Heart left ventricle (tissue), 16 donors: ENCODE results near the gene DHRS12. TPM values are rescaled to one million over a fixed set of nuclear protein-coding genes. Genes with fewer than 3 reads are reported as not detected.

Source experiments
- ATAC-seq, 4 donors: fragments of 200-7000 bp; cut with Tn5 transposase; one replicate each; pipeline ENCODE4 v1.9.1; 2020 to 2022; ENCODE audit warnings: moderate library complexity in 4 of 4, mild to moderate bottlenecking in 3 of 4, moderate number of reproducible peaks in 1 of 4
- DNase-seq, 5 donors: peaks; one replicate each; pipeline ENCODE4 v3.0.0-alpha.2; 2020
- H3K27ac ChIP-seq, 12 donors: fragments of 200-600 bp; sonication (generic) in 4 of 12; one replicate each; pipeline versions ENCODE4 v1.5.0 to v1.8.0; 2016 to 2022; ENCODE audit warnings: mild to moderate bottlenecking in 2 of 12
- H3K27me3 ChIP-seq, 9 donors: fragments of 200-600 bp; sonication (generic) in 2 of 9; one replicate each; pipeline versions ENCODE4 v1.5.1 to v1.8.0; 2016 to 2022; ENCODE audit warnings: mild to moderate bottlenecking in 3 of 9
- H3K36me3 ChIP-seq, 9 donors: fragments of 200-600 bp; sonication (generic) in 2 of 9; one replicate each; pipeline versions ENCODE4 v1.5.0 to v1.8.0; 2018 to 2022; ENCODE audit warnings: mild to moderate bottlenecking in 2 of 9
- H3K4me1 ChIP-seq, 12 donors: fragments of 200-600 bp; sonication (generic) in 4 of 12; one replicate each; pipeline versions ENCODE4 v1.5.0 to v1.8.0; 2016 to 2022; ENCODE audit warnings: mild to moderate bottlenecking in 3 of 12
- H3K4me3 ChIP-seq, 12 donors: fragments of 200-600 bp; sonication (generic) in 4 of 12; one replicate each; pipeline versions ENCODE4 v1.5.0 to v1.8.0; 2017 to 2022; ENCODE audit warnings: mild to moderate bottlenecking in 9 of 12, moderate library complexity in 4 of 12
- H3K9me3 ChIP-seq, 12 donors: fragments of 200-600 bp; sonication (generic) in 4 of 12; one replicate each; pipeline versions ENCODE4 v1.5.0 to v1.8.0; 2016 to 2022; ENCODE audit warnings: mild to moderate bottlenecking in 1 of 12
- POLR2A ChIP-seq, 2 donors: fragments of 450-650 bp; IDR thresholded peaks; one replicate each; pipeline ENCODE4 v1.6.1; 2017; ENCODE audit warnings: antibody characterized with exemption in 2 of 2, mild to moderate bottlenecking in 2 of 2, moderate library complexity in 2 of 2
- WGBS, 4 donors: extraction: QIAGEN DNeasy Blood & Tissue Kit in 2 of 4; methylation state at CpG; one replicate each; pipeline versions ENCODE4 v1.1.5 to v1.1.7; 2013 to 2018; 5-methylcytosine and 5-hydroxymethylcytosine counted together
- intact Hi-C, 10 donors: fragments of 100-400 bp; cut with DNase I; formaldehyde crosslinking; loops; one replicate each; pipeline versions ENCODE4 v1.11.1 to v1.14.2; 2022
- polyA plus RNA-seq, 2 donors: library from polyadenylated mRNA; stranded (reverse); fragments of 200-250 nt; gene quantifications; one replicate each; pipeline ENCODE4 v1.2.3, GENCODE V29; 2013
- total RNA-seq, 9 donors: library from RNA; depleted of rRNA in 2 of 9; stranded (reverse); fragments of >200 nt in 2 of 9; fragmentation: NEBNext Ultra II Directional in 3 of 9; extraction: Animal tissue kit (Norgen Biotek cat#: 25700) in 3 of 9; gene quantifications; one replicate each; pipeline versions ENCODE4 v1.1.0 to v1.2.4, GENCODE V29; 2016 to 2023
- TF ChIP-seq, protein P1 (sequence below), 12 donors: fragments of 200-600 bp; sonication (generic) in 4 of 12; IDR thresholded peaks; one replicate each; pipeline versions ENCODE4 v1.5.0 to v1.8.0; 2018 to 2022; ENCODE audit warnings: antibody characterized with exemption in 12 of 12, mild to moderate bottlenecking in 5 of 12
- donor health status: ischemic (EF 13 %, LVEDD 7.1; RV severe dilation, severe dysfunction).
- donor health status: healthy with polysubstance abuse.
- donor health status: DM: no; HTN: yes; CAD: no.
- donor health status: DM: no; HTN: no; CAD: no.
- donor health status: ischemic (EF 25% LVEDD 6.9; RV normal size, moderate dysfunction).
- donor health status: ischemic (EF 25% LVEDD 5.7; RV mildly dilated, moderate dysfunction).
- donor health status: healthy.
- donor health status: DM: yes; HTN: yes; CAD: no.
- donor health status: ischemic (EF 35%, LVEDD 5.7; RV mildly dilated, moderate dysfunction).
- donor health status: nonischemic (EF 11% LVEDD 7.7; RV severe dilation, severe dysfunction).
- donor health status: DM: yes; HTN: yes; CAD: no.
- donor health status: PGD.
- donor health status: ischemic (EF 29% LVEDD 5.4; RV normal size, mild dysfunction).
- donor health status: nonischemic (EF 23%, LVEDD 6.1; RV moderate dilation, normal function).

Gene DHRS12
- total and polyA plus RNA-seq, 11 donors, result 3.9 to 13.9 (median 12.1) TPM

DNA sequence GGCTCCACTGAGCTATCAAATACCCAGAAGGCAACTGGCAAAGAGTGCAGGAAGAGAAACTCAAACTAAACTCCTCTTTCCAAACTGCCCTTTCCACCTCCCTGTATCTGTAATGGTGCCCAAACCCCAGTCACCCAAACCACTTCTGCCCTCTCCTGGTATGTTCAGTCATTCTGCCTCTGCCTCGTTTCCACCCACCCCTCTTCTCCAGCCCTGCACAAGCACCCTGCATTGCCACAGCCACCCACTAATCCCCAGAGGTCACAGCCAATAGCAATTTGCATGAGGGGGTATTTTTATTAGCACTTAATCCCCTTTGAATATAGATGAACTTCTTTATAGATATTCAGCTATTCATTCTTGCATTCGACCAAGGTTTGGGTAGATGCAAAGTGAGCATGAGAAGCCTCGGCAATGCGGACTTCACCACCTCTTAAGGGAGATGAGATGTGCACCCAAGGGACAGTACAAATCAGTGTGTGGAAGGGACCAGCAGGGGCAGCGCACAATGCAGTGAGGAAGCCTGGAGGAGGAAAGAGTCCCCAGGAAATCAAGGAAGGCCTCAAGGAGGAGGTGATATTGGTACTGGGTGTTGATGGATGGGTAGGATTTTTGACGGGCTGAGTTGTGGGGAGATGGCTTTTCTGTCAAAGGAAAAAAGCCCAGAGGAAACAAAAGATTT lies 28.6 kb upstream of the DHRS12 start:
- Histone ChIP-seq H3K4me3 (no peak overlapping the region), H3K9me3 (no peaks in the 10 kb centered on the region), H3K36me3 (no peaks in the 10 kb centered on the region), H3K27me3 (no peaks in the 10 kb centered on the region), H3K27ac (no peak overlapping the region), H3K4me1 (peaks cover 0 to 14% (median 3%) of the 10 kb centered on the region in 12 donors)
- WGBS, 4 donors, result 71 to 74% (median 73%) methylated on average over 6 of the region's 6 CpGs
- ATAC-seq (peak; percentile 87 to 93 (median 90)), DNase-seq (peak in 4 of 5 donors; percentile 47 to 54 (median 51))
- intact Hi-C loops, result loop anchor here in 2 of 10 donors (1.0 to 2.0 kb wide), 2 partner anchors 17 to 18 kb away; no protein-coding TSS in a partner anchor
- TF ChIP-seq, protein P1, sequence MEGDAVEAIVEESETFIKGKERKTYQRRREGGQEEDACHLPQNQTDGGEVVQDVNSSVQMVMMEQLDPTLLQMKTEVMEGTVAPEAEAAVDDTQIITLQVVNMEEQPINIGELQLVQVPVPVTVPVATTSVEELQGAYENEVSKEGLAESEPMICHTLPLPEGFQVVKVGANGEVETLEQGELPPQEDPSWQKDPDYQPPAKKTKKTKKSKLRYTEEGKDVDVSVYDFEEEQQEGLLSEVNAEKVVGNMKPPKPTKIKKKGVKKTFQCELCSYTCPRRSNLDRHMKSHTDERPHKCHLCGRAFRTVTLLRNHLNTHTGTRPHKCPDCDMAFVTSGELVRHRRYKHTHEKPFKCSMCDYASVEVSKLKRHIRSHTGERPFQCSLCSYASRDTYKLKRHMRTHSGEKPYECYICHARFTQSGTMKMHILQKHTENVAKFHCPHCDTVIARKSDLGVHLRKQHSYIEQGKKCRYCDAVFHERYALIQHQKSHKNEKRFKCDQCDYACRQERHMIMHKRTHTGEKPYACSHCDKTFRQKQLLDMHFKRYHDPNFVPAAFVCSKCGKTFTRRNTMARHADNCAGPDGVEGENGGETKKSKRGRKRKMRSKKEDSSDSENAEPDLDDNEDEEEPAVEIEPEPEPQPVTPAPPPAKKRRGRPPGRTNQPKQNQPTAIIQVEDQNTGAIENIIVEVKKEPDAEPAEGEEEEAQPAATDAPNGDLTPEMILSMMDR (IDR thresholded peaks at IDR 0.05), result peak; percentile 24 to 63 (median 50)
- TF ChIP-seq POLR2A (IDR thresholded peaks at IDR 0.05), result no peak

DNA sequence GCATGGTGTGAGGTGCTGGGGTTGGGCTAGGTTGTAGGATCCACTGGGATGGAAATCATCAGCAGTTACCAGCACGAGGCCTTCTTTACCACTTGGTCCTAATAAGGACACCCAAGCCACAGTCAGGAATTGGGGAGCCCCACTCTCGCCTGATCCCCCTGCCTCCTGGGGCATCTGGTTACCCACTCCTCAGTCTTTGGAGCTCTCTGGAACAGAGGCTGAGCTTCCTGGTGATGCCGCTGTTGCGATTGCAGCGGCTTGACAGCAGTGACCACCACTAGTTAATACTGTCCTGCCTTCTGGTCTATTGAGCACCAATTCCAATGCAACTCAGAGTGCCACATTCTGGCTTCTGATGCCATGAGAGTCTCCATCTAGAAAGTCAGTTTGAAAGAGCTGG lies 27.6 kb upstream of the DHRS12 start:
- DNase-seq (no peak), ATAC-seq (no peak)
- no peaks in the 10 kb centered on the region for H3K9me3 ChIP-seq
- 92 to 95% (median 94%) methylated on average over 5 of the region's 5 CpGs for WGBS, 4 donors
- no peak overlapping the region for H3K4me3 ChIP-seq
- no peaks in the 10 kb centered on the region for H3K36me3 ChIP-seq
- intact Hi-C loops, result no loop called here
- TF ChIP-seq, protein P1 (IDR thresholded peaks at IDR 0.05), result no peak
- TF ChIP-seq POLR2A (IDR thresholded peaks at IDR 0.05), result no peak
- no peak overlapping the region for H3K27ac ChIP-seq
- peaks cover 0 to 25% (median 12%) of the 10 kb centered on the region in 12 donors for H3K4me1 ChIP-seq
- no peaks in the 10 kb centered on the region for H3K27me3 ChIP-seq

DNA sequence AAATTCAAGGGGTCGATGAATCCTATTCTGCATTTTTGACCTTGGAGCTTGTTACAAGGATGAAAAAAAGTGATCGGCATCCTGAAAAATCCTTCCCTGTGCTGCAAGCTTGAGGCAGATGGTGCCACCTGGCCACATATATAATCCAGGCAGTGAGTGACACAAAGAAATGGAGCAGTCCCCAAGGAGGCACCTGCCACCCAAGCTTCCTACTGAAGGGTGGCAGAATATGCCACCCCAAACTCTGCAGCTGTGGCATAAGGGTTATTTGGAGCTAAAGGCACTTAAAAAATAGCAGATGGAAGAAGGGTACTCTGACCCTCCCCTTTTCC lies 25.6 kb upstream of the DHRS12 start:
- intact Hi-C loops, result no loop called here
- 89 to 91% (median 90%) methylated on average over 2 of the region's 2 CpGs for WGBS, 4 donors
- no peak overlapping the region for H3K27ac ChIP-seq
- ATAC-seq (no peak), DNase-seq (no peak)
- TF ChIP-seq, protein P1 (IDR thresholded peaks at IDR 0.05), result no peak
- no peak for TF ChIP-seq POLR2A (IDR thresholded peaks at IDR 0.05)
- H3K4me1 ChIP-seq, result peaks cover 3 to 44% (median 29%) of the 10 kb centered on the region in 12 donors
- no peak overlapping the region for H3K4me3 ChIP-seq
- no peaks in the 10 kb centered on the region for H3K27me3 ChIP-seq
- H3K36me3 ChIP-seq, result no peaks in the 10 kb centered on the region
- H3K9me3 ChIP-seq, result no peaks in the 10 kb centered on the region

DNA sequence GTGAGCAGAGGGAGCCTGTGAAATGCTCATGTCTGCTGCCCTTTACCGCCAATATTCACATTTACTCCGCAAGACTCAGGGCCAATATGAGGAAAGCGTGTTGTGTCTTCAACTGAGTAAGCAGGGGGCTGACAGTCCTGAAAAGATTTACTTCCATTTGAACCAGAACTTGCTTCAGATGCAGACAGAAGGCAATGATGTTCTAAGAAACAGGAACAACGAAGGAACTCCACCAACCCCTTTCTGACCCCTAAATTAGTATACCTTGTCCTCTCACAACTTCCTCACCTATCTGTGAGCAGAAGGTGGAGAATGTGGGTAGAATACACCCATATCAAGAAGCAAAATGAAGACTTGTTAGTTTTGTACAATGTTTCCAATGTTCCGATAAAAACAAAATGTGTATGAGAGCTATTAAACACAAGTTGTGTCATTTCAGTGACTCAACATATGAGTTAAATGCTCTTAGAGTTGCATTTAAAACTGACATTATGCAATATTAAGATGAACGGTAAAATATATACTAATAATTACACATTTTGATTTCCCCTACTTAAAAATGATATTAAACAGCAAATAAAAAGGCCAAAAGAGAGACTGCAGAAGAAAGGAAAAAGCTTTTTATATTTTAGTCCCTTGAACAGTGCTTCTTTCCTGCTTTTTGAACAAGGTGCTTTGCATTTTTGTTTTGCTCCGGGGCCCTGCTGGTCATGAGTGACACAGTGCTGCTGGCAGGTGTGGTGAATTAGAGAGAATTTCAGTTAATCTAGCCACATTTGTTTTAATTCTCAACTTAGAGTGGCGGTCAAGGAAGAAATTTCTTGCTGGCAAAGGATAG lies 25.0 kb upstream of the DHRS12 start:
- Histone ChIP-seq H3K9me3 (no peaks in the 10 kb centered on the region), H3K27ac (no peak overlapping the region), H3K4me1 (peaks cover 3 to 50% (median 33%) of the 10 kb centered on the region in 12 donors), H3K27me3 (no peaks in the 10 kb centered on the region), H3K36me3 (no peaks in the 10 kb centered on the region), H3K4me3 (no peak overlapping the region)
- no peak for DNase-seq
- ATAC-seq, result no peak
- no peak for TF ChIP-seq POLR2A (IDR thresholded peaks at IDR 0.05)
- intact Hi-C loops, result no loop called here
- 87 to 93% (median 91%) methylated on average over 8 of the region's 8 CpGs for WGBS, 4 donors
